ENCODE results near the gene REXO2.

Gene REXO2

GRCh38 chr11:114439229-114440120, at the start of gene REXO2:
Gene REXO2 (plus strand): TSS chr11:114439467. CDS start chr11:114439529, 62 bp downstream.
- peak; percentile 97 for DNase-seq

GRCh38 chr11:114392735-114393667, 46.3 kb upstream of the REXO2 start:
- no peak for DNase-seq

DNA sequence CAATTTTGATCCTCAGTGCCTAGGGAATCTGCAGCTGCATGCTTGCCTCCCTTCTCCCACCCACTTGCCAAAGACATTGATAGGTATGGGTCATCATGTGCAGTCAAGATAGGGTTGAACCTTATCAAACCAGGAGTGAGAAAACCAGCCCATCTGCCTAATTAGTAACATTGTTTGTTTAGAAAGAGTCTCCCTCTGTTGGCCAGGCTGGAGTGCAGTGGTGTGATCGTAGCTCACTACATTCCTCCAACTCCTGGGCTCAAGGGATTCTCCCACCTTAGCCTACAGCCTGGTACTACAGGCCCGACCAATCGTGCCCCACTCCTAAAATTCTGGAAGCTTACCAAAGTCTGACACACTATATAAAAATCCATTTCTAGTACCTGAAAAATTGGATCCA, 43.5 kb upstream of the REXO2 start:
- DNase-seq = peak; percentile 64

DNA sequence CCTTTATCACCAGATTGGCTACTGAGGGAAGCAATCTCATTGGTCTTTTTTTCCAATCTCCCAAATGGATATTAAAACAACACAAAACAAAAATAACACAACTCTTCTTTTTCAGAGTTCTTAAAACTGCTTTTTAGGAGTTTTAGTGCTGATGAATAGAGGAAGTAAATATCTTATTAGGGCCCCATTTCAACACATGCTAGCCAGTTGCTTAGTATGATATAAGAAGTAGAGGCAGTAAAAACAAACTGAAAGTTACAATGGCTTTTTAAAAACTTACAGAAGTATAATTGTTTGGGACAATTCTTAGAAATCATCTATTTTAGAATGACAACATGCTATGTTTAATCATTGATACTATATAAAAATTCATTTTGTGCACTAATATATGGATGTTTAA, 42.4 kb upstream of the REXO2 start:
- no peak for DNase-seq

- no peak for DNase-seq
Measured at GRCh38 chr11:114397349-114397982, 41.8 kb upstream of the REXO2 start.

DNA sequence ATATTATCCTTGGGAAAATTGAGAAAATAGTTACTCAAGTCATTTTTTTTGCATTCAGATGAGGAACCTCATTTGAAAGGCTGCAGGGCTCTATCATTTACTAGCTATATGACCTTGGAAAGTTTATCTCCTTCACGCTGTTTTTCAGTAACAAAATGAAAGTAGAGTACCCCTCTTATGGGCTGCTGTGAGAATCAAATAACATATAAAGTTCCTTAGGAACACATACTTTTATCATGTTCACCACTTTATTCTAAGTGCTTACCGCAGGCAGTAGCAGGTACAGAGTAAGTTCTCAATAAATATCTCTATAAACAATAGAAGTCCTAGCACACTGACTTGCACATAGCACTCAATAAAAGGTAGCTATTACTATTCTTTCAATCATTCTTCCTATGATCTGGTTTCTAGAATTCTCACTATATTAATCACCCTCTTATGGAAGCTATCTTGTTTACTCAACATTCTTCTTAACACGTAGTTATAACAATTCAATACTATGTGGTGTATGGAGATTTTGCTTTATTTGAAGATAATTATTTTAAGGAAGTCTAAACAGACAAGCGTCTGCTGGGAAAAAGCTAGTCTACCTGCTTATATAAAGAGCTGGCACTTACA, 40.9 kb upstream of the REXO2 start:
- DNase-seq = no peak

GRCh38 chr11:114399490-114400215, 39.6 kb upstream of the REXO2 start:
- no peak for DNase-seq

GRCh38 chr11:114400216-114400914, 38.9 kb upstream of the REXO2 start, which contains the start of the genes C11orf71 and RBM7:
Gene C11orf71 (minus strand): TSS chr11:114400511. CDS start chr11:114400331, 180 bp downstream.
Gene RBM7 (plus strand): TSS chr11:114400666. CDS start chr11:114400672, 6 bp downstream.
- DNase-seq = peak; percentile 99

DNA sequence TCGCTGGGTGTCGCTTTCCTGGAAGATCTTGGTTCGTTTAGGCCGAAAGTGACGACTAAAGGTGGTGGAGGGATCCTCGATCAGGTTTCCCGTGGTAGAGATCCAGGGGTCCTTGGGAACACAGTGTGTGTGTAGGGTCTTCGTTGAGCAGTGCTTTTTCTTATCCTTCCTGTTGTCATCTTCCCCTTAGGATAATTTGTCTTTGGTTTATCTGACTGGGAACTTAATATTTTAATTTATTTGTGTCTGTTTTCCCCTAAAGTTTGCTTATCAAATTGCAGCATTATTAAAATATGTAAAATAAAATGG, 38.4 kb upstream of the REXO2 start:
- no peak for DNase-seq

- DNase-seq = no peak
Measured at GRCh38 chr11:114401311-114401710, 38.0 kb upstream of the REXO2 start.

GRCh38 chr11:114412946-114413345, 26.3 kb upstream of the REXO2 start:
- no peak for DNase-seq

- DNase-seq = no peak
Measured at GRCh38 chr11:114413958-114414357, 25.3 kb upstream of the REXO2 start.

- peak; percentile 69 for DNase-seq
Measured at GRCh38 chr11:114416441-114416961, 22.8 kb upstream of the REXO2 start.

GRCh38 chr11:114426280-114426679, 13.0 kb upstream of the REXO2 start:
- DNase-seq = no peak

- no peak for DNase-seq
Measured at GRCh38 chr11:114430290-114430689, 9.0 kb upstream of the REXO2 start.

DNA sequence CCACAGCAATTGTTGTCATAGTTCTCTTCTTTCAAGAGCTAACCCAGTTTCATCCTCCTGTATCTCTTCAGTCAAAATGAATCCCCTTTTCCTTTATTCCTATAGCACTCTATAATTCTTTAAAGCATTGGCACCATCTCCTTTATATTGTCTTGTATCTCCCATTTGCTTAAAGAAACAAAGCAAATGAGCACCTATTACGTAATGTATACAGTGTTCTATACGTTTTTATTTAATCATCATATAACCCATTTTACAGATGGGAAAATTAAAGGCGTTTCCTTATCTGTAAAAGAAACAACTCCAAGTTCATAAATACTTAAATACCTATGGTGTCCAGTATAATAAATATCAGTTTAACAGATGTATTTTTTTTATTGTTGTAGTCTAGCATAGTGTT, 6.4 kb upstream of the REXO2 start:
- DNase-seq = no peak

GRCh38 chr11:114433376-114433775, 5.9 kb upstream of the REXO2 start:
- DNase-seq = no peak

GRCh38 chr11:114438303-114438702, 964 bp upstream of the REXO2 start:
- DNase-seq = peak; percentile 56

DNA sequence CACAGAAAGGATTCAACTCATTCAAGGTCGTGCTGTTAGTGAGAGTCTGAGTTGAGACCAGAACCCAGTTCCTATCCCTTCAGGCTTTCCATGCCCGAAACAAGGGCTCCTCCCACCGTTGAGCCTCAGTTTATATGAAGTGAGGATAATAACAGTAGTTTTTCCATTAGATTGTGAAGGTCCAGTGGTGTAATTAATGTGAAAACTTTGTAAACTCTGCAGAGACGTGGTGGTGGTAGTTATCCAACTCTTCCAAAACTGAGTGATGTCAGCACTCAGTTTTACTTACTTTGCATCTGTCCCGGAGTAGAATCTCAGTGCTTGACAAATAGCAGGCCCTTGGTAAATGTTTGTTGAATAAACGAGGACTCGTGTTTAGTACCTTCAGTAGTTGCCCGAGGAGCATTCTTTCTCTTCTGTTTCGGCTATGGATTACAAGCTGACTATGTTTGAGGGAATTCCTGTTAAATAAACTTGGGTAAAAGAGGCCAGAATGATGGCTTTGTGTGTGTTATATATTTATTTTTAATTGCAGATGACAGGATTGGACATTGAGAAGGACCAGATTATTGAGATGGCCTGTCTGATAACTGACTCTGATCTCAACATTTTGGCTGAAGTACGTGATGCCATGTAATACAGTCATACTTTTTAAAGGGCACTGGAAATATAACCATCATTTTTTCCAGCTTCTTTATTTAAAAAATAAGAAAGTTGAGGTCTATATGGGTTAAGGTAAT, 1.0 kb downstream of the REXO2 start:
- DNase-seq = no peak
